Activated T-helper 2 cell treated with anti-CD3 and anti-CD28 coated beads, Interferon-gamma antibody, Interleukin-2, Interleukin-4, amounts not matched to agents 10 μg/mL and 5 μg/mL and 100 μg/mL, durations not matched to agents 14 hours and 24 hours and 36 hours (primary cell): ENCODE measurements around the gene WNT2B. TPM values are rescaled to one million over a fixed set of nuclear protein-coding genes. Genes with fewer than 3 reads are reported as not detected.

Source experiments
- DNase-seq: peaks from one replicate; pipeline ENCODE4 v3.0.0; 2021; ENCODE audit warnings: low spot score
- H3K27ac Mint-ChIP-seq: one replicate; pipeline ENCODE4 v1.8.0; 2021; ENCODE audit warnings: mixed read lengths
- H3K27me3 Mint-ChIP-seq: one replicate; pipeline ENCODE4 v1.8.0; 2021; ENCODE audit warnings: low read depth, mixed read lengths
- H3K36me3 Mint-ChIP-seq: one replicate; pipeline ENCODE4 v1.8.0; 2021; ENCODE audit warnings: low read depth, mixed read lengths
- H3K4me1 Mint-ChIP-seq: one replicate; pipeline ENCODE4 v1.8.0; 2021; ENCODE audit warnings: low read depth, mixed read lengths
- H3K4me3 Mint-ChIP-seq: one replicate; pipeline ENCODE4 v1.8.0; 2021; ENCODE audit warnings: low read depth, mild to moderate bottlenecking, moderate library complexity, mixed read lengths
- H3K9me3 Mint-ChIP-seq: one replicate; pipeline ENCODE4 v1.8.0; 2021; ENCODE audit warnings: mixed read lengths
- intact Hi-C: fragments of 100-400 bp; cut with micrococcal nuclease; formaldehyde crosslinking; loops from one replicate; pipeline ENCODE4 v1.15.1; 2023
- total RNA-seq: library from RNA; stranded (reverse); gene quantifications from 2 replicates; pipeline ENCODE4 v1.2.3, GENCODE V29; 2022

The WNT2B gene
- total RNA-seq, 1 donor from 2014 or later: 0.16 TPM

DNA sequence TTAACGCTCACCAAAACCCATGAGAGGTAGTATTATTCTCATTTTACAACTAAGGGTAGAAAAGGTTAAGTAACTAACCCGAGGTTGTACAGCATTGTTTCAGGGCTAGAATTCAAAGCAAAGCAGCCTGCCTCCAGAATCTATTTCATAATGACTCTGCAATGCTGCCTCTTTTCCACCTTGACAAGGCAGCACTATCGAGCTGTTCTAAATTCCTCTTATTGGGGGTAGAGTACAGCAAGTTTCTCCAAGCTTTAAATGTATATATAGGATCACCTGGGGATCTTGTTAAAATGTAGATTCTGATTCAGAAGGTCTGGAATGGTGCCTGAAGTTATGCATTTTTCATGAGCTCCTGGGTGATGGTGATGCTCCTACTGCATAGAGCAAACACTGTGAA lies 30.1 kb downstream of the WNT2B start:
- H3K36me3 Mint-ChIP-seq: peaks cover 6% of the 10 kb centered on the region
- H3K9me3 Mint-ChIP-seq: no peaks in the 10 kb centered on the region
- no peak overlapping the region for H3K4me3 Mint-ChIP-seq
- H3K4me1 Mint-ChIP-seq: no peaks in the 10 kb centered on the region
- no peaks in the 10 kb centered on the region for H3K27me3 Mint-ChIP-seq
- H3K27ac Mint-ChIP-seq: no peak overlapping the region
- intact Hi-C loops: no loop called here
- no peak for DNase-seq

- Mint-ChIP-seq H3K4me3 (no peak overlapping the region), H3K4me1 (no peaks in the 10 kb centered on the region), H3K27me3 (no peaks in the 10 kb centered on the region), H3K27ac (no peak overlapping the region), H3K36me3 (peaks cover 6% of the 10 kb centered on the region), H3K9me3 (no peaks in the 10 kb centered on the region)
- intact Hi-C loops: no loop called here
- no peak for DNase-seq
These were observed 31.5 kb downstream of the WNT2B start for GRCh38 chr1:112540226-112540794.

DNA sequence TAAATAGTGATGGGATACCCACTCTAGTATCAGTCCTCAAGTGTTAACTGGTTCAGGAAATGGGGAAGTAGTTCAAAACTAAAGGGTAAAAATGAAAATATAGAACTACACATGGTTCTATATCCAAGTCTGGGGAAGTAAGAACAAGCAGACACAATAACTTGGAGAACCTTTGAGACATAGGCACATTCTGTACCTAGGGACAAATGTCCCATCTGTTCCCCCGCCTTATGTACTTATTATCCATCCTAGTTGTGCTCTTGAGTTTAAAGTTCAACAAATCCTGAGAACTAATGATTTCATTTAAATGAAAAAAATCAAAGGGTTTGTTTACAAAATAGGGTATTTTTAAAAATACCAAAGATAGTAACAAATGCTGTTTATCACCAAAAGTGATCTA lies 32.5 kb downstream of the WNT2B start:
- Mint-ChIP-seq H3K4me3 (no peak overlapping the region), H3K4me1 (no peaks in the 10 kb centered on the region), H3K9me3 (no peaks in the 10 kb centered on the region), H3K36me3 (peaks cover 6% of the 10 kb centered on the region), H3K27ac (no peak overlapping the region), H3K27me3 (no peaks in the 10 kb centered on the region)
- no peak for DNase-seq
- intact Hi-C loops: no loop called here

- Mint-ChIP-seq H3K27ac (no peak overlapping the region), H3K4me1 (no peaks in the 10 kb centered on the region), H3K27me3 (no peaks in the 10 kb centered on the region), H3K9me3 (no peaks in the 10 kb centered on the region), H3K36me3 (peaks cover 6% of the 10 kb centered on the region), H3K4me3 (no peak overlapping the region)
- DNase-seq: no peak
- intact Hi-C loops: no loop called here
These were observed 33.6 kb downstream of the WNT2B start for GRCh38 chr1:112542206-112542973.

GRCh38 chr1:112544011-112544688 lies 35.4 kb downstream of the WNT2B start:
- Mint-ChIP-seq H3K36me3 (peaks cover 6% of the 10 kb centered on the region), H3K27ac (no peak overlapping the region), H3K9me3 (no peaks in the 10 kb centered on the region), H3K4me1 (peaks cover 2% of the 10 kb centered on the region), H3K27me3 (no peaks in the 10 kb centered on the region), H3K4me3 (no peak overlapping the region)
- no peak for DNase-seq
- intact Hi-C loops: no loop called here

GRCh38 chr1:112544751-112545150 lies 36.0 kb downstream of the WNT2B start:
- no peak for DNase-seq
- no peak overlapping the region for H3K27ac Mint-ChIP-seq
- no peaks in the 10 kb centered on the region for H3K9me3 Mint-ChIP-seq
- H3K4me1 Mint-ChIP-seq: peaks cover 2% of the 10 kb centered on the region
- intact Hi-C loops: no loop called here
- no peak overlapping the region for H3K4me3 Mint-ChIP-seq
- H3K36me3 Mint-ChIP-seq: peaks cover 6% of the 10 kb centered on the region
- H3K27me3 Mint-ChIP-seq: no peaks in the 10 kb centered on the region

DNA sequence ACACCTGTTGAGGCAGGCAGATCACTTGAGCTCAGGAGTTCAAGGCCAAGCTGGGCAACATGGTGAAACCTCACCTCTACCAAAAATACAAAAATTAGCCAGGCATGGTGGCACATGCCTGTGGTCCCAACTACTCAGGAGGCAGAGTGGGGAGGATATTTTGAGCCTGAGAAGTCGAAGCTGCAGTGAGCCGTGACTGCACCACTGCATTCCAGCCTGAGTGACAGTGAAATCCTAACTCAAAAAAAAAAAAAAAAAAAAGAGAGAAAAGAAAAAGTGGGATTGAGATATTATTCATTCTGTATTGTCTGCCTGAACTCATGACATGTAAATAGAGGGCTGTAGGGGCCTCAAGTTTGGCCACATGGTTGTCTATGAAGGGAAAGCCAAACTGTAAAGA lies 37.3 kb downstream of the WNT2B start:
- Mint-ChIP-seq H3K9me3 (no peaks in the 10 kb centered on the region), H3K4me3 (no peak overlapping the region), H3K27ac (no peak overlapping the region), H3K27me3 (no peaks in the 10 kb centered on the region), H3K4me1 (peaks cover 2% of the 10 kb centered on the region), H3K36me3 (no peaks in the 10 kb centered on the region)
- intact Hi-C loops: no loop called here
- DNase-seq: no peak

- H3K4me1 Mint-ChIP-seq: peaks cover 2% of the 10 kb centered on the region
- no peaks in the 10 kb centered on the region for H3K36me3 Mint-ChIP-seq
- H3K27ac Mint-ChIP-seq: no peak overlapping the region
- no peaks in the 10 kb centered on the region for H3K27me3 Mint-ChIP-seq
- no peak overlapping the region for H3K4me3 Mint-ChIP-seq
- H3K9me3 Mint-ChIP-seq: no peaks in the 10 kb centered on the region
- intact Hi-C loops: no loop called here
- DNase-seq: no peak
These were observed 39.8 kb downstream of the WNT2B start for GRCh38 chr1:112548547-112548946.

- H3K9me3 Mint-ChIP-seq: no peaks in the 10 kb centered on the region
These were observed 40.8 kb downstream of the WNT2B start for GRCh38 chr1:112549590-112549989.

GRCh38 chr1:112554411-112554810 lies 45.6 kb downstream of the WNT2B start:
- Mint-ChIP-seq H3K36me3 (no peaks in the 10 kb centered on the region), H3K4me1 (peaks cover 4% of the 10 kb centered on the region), H3K27me3 (no peaks in the 10 kb centered on the region), H3K9me3 (no peaks in the 10 kb centered on the region), H3K4me3 (no peak overlapping the region), H3K27ac (no peak overlapping the region)
- DNase-seq: no peak
- intact Hi-C loops: no loop called here

More at GRCh38 chr1:112549590-112549989, 40.8 kb downstream of the WNT2B start:
- intact Hi-C loops: no loop called here
- no peaks in the 10 kb centered on the region for H3K36me3 Mint-ChIP-seq
- no peak overlapping the region for H3K4me3 Mint-ChIP-seq
- no peak overlapping the region for H3K27ac Mint-ChIP-seq
- H3K4me1 Mint-ChIP-seq: peaks cover 2% of the 10 kb centered on the region
- DNase-seq: no peak
- no peaks in the 10 kb centered on the region for H3K27me3 Mint-ChIP-seq

- H3K9me3 Mint-ChIP-seq: no peaks in the 10 kb centered on the region
- no peaks in the 10 kb centered on the region for H3K27me3 Mint-ChIP-seq
- intact Hi-C loops: no loop called here
- no peak overlapping the region for H3K4me3 Mint-ChIP-seq
- no peaks in the 10 kb centered on the region for H3K36me3 Mint-ChIP-seq
- H3K27ac Mint-ChIP-seq: no peak overlapping the region
- no peak for DNase-seq
- H3K4me1 Mint-ChIP-seq: peaks cover 4% of the 10 kb centered on the region
These were observed 48.6 kb downstream of the WNT2B start for GRCh38 chr1:112557385-112557784.

- Mint-ChIP-seq H3K27me3 (no peaks in the 10 kb centered on the region), H3K9me3 (no peaks in the 10 kb centered on the region)
These were observed 49.9 kb downstream of the WNT2B start for GRCh38 chr1:112558634-112559033.

GRCh38 chr1:112563341-112563740 lies 54.6 kb downstream of the WNT2B start:
- no peak for DNase-seq
- Mint-ChIP-seq H3K4me1 (no peaks in the 10 kb centered on the region), H3K4me3 (no peak overlapping the region), H3K27me3 (no peaks in the 10 kb centered on the region), H3K36me3 (peaks cover 4% of the 10 kb centered on the region), H3K9me3 (no peaks in the 10 kb centered on the region), H3K27ac (no peak overlapping the region)
- intact Hi-C loops: no loop called here

More at GRCh38 chr1:112558634-112559033, 49.9 kb downstream of the WNT2B start:
- H3K36me3 Mint-ChIP-seq: no peaks in the 10 kb centered on the region
- intact Hi-C loops: no loop called here
- peaks cover 4% of the 10 kb centered on the region for H3K4me1 Mint-ChIP-seq
- no peak overlapping the region for H3K4me3 Mint-ChIP-seq
- no peak for DNase-seq
- H3K27ac Mint-ChIP-seq: no peak overlapping the region
